Stimulated activated CD4-positive, alpha-beta T cell treated with anti-CD3 and anti-CD28 coated beads, Interleukin-4, amount 100 ng/mL, for 1 hour (primary cell): ENCODE data around the gene CHD1L.
"Not testable (repeated sequence)": the region's sequence is repeated elsewhere in the genome, so short reads cannot be mapped to it uniquely, and the experiment has no call there.

Source experiments
- DNase-seq: peaks from one replicate; pipeline ENCODE4 v3.0.0-alpha.2; 2020

The CHD1L gene

DNA sequence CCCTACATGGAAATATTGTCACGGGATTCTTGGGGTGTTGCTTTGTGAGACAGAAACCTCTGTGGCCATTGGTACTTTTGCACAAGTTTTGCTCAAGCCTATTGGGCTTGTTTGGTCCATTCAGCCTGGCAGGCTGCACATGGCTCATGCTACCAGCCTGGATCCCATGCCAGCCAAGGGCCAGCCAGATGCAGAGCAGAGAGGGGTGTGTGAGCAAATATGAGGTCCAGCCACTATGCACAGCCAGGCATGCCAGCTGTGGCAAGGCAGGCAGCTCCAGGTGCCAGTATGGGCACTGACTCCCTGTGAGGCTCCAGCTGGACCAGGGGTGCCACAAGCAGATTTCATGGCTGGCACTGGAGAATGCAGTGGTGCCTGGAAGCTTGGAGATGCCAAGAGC, 6.7 kb upstream of the CHD1L start:
- DNase-seq: no peak

DNA sequence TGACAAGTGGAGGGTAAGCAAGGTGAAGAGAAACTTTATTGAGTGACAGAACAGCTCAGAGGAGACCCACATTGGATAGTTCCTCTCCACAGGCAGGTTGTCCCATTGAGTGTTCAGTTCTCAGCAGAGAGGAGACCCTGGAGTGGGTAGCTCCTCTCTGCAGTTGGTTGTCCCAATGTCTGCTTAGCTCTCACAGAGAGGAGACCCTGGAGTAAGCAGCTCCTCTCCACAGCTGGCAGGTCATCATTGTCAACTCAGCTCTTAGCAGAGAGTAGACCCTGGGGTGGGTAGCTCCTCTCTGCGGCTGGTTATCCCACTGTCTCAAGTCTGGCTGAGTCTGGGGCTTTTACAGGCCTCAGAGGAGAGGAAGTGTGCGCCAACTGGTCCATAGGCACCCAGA, 6.0 kb upstream of the CHD1L start:
- DNase-seq: no peak

DNA sequence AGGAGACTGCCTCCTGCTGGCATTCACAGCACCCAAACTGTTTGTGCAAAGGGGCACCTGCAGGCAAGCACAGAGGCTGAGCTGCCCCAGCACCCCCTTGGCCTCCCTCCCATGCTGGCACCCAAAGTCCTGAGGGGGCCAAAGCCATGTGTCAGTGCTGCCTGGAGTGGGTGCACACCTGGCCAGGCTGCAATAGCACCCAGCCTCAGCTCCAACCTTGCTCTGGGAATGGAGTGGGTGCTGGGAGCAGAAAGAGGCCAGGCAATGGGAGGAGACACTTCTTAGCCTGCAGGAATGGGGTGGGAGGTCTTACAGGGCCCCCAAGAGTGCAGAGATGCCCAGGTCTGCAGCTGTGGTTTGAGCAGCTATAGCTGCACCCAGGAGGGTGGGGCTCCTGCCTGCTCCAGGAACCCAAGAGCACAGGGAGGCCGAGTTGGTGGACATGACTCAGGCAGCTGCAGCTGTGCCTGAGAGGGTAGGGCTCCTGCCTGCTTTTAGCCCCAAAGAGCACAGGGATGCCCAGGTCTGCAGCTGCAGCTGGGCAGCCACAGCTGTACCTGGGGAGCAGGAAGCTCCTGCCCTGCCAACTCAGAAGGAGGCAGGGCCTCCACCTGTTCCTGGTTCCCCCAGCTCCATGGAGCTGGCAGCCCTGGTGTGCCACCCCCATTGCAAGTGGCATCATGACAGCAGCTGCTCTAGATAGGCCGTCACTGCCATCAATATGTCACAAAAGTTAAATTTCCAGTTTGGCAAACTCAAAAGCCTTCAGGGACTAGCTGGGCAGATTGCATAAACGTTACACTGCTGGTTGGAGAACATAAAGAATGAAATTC, 5.3 kb upstream of the CHD1L start:
- DNase-seq: no peak

DNA sequence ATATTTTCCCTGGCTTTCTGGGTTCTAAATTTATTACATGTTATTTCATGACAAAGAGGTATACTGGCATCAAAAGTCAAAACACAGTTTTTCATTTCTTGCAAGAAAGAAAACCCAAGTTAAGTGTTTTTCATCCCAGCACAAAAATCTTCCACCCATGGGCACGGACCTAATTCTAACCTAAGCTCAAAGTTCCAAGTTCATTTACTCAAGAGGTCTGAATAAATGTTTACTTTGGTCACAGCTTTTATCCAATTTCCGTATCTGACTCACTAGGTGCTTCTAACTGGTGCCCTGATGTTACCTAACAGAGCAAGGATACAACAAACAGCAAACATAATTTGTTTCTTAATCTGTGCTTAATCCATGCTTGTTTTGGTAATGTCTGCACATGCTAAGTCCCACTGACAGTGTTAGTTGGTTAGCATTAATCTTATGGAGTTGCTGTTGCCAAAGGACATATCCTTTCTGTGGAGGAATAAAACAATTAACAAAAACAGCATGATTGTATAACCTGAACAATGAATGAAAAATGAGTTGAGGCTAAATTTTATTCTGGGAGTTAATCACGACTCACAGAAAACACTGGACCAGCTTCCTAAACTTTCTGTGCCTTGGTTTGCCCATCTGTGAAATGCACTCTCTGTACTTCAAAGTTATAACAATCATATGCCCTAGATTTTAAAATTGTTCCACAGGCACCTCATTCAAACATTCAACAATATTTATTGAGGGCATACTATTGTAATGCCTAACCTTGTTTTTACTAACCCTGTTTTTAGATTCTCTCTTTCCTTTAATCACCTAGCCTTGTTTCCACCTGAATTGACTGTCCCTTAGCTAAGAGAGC, 4.2 kb upstream of the CHD1L start:
- no peak for DNase-seq

DNA sequence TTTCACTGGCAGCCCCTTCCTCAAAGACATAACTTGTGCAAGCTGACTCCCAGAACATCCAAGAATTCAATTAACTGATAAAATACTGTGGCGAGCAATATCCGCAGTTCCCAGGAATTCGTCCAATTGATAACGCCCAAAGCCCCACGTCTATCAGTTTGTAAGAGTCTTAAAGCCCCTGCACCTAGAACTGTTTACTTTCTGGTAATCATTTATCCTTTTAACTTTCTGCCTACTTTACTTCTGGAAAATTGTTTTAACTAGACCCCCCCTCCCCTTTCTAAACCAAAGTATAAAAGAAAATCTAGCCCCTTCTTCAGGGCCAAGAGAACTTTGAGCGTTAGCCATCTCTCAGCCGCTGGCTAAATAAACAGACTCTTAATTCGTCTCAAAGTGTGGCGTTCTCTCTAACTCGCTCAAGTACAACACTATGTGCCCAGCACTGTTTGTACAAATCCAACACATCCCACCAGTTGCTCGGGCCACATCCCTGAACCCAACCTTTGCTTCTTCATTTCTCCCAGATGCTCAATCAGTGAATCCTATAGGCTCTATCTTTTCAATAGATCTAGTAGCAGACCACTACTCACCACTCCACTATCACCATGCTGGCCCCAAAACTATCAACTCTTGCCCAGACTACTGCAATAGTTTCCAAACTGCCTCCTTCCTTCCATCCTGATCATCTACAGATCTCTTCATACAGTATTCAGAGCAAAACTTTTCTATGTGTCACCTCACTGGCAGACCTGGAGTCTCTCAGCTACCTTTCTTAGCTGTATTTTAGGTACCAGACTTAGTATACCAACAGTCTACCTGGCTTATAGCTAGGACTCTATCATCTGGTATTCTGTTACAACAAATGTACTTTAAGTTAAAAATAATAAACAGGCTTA, 3.3 kb upstream of the CHD1L start:
- DNase-seq: no peak

DNA sequence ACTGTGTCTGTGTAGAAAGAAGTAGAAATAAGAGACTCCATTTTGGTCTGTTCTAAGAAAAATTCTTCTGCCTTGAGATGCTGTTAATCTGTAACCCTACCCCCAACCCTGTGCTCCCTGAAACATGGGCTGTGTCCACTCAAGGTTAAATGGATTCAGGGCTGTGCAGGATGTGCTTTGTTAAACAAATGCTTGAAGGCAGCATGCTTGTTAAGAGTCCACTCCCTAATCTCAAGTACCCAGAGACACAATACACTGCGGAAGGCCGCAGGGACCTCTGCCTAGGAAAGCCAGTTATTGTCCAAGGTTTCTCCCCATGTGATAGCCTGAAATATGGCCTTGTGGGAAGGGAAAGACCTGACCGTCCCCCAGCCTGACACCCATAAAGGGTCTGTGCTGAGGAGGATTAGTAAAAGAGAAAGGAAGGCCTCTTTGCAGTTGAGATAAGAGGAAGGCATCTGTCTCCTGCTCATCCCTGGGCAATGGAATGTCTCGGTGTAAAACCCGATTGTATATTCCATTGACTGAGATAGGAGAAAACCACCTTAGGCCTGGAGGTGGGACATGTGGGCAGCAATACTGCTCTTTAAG, 2.3 kb upstream of the CHD1L start:
- not testable (repeated sequence) for DNase-seq

DNA sequence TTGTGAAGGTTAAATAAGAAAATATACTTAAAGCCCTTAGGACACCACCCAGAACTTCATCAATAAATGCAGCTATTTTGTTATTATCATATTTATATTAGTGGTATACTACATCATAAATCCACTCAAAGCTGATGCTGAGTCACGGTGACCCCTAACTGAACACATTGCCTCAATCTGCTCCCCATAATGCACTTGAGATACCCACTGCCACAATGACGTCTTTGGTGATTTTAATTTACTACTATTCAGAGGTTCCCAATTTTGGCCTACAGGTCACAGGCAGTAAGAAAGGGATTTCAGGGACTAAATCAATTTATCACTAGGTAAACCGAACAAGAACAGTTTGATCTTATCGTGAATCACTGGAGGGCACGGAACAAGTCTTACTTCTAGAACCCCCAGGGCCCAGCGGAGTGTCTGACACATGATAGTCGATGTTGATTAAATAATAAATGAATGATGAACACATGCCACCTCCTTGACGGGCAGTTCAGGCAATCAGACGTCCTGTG, 493 bp upstream of the CHD1L start:
- no peak for DNase-seq

DNA sequence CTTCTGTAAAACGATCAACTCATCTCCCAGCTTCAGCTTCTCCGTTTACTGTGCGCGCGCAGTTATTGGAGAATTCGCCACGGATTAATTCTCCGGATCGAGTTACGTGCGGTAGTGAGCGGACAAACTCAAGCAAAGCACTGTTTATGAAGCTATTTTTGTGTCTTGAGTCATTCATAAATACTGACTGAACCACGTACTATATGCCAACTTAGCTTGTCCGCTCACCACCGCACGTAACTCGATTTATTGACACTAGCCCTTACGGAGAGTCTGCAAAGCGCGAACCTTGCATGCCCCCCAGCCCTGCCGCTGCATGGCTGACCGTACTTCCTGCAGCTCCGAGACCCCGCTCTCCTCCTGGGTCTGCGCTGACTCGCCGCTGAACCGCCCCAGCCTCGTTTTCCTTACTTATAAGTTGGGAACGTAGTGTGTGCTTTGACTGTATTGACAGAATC, 773 bp downstream of the CHD1L start:
- DNase-seq: peak; percentile 13

DNA sequence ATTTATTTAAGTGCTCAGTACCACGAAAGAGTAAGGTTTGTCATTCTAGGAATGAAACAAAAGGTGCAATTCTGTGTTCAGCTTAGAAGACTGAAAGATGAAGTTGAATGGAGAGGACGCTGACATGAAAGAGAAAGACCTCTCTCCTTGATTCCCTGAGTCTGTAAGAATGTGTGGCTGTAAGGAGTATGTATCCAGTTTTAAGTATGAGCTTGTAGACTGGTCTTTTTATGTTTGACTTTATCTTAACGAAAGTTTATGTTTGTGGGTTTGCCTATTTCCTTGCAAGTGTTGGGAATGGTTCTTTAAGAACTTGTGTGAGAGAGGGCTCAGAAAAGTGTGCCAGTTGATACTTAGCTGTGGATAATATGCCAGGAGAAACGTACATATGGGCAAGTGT, 1.4 kb downstream of the CHD1L start:
- DNase-seq: no peak

DNA sequence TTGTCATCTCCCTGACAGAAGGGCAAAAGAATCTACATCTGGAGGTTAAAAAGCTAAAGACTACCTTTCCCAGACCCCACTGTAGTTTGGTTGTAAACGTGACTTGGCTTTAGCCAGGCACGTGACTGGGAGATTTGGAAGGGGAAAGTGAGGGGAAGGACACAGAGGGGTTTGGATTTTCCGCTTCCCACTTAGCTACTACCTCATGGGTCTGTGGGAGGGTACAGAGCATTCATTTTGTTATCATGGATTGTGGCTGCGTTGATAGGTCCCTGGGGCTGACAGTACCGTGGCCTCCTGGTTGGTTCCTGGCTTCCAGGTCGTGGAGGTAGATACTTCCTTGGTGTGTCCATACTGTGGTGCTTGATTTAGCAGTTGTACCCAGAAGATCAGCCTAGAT, 2.6 kb downstream of the CHD1L start:
- no peak for DNase-seq

DNA sequence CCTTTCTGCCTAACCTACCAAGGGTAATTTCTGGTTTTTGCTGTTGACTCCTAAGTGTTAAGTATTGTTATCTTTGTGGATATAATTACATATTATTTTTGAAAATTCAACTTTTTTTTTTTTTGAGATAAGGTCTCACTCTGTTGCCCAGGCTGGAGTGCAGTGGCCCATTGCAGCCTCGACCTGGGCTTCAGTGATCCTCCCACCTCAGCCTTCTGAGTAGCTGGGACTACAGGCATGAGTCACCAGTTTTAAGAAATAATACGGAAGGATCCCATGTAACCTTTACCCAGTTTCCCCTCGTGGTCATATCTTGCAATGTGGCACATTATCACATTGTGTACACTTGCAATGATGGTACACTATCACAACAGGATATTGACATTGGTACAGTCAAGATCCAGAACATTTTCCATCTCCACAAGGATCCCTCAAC, 3.1 kb downstream of the CHD1L start:
- DNase-seq: no peak

DNA sequence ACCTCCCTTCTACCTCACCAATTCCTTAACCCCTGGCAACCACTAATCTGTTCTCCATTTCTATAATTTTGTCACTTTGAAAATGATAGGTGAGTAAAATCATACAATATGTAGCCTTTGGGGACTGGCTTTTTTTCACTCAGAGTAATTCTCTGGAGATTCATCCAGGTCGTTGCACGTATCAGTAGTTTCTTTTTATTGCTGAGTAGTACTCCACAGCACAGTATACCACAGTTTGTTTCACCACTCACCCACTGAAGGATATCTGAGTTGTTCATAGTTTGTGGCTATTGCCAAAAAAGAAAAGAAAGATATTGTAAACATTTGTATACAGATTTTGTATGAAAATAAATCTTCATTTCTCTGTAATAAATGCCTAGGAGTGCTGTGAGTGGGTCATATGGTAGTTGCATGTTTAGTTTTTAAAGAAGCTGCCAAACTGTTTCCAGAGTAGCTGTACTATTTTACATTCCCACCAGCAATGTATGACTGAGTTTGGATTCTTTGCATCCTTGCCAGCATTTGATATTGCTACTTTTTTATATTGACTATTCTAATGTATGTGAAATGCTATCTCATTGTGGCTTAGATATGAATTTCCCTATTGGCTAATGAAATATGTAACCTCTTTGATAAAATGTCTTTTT, 3.7 kb downstream of the CHD1L start:
- no peak for DNase-seq

DNA sequence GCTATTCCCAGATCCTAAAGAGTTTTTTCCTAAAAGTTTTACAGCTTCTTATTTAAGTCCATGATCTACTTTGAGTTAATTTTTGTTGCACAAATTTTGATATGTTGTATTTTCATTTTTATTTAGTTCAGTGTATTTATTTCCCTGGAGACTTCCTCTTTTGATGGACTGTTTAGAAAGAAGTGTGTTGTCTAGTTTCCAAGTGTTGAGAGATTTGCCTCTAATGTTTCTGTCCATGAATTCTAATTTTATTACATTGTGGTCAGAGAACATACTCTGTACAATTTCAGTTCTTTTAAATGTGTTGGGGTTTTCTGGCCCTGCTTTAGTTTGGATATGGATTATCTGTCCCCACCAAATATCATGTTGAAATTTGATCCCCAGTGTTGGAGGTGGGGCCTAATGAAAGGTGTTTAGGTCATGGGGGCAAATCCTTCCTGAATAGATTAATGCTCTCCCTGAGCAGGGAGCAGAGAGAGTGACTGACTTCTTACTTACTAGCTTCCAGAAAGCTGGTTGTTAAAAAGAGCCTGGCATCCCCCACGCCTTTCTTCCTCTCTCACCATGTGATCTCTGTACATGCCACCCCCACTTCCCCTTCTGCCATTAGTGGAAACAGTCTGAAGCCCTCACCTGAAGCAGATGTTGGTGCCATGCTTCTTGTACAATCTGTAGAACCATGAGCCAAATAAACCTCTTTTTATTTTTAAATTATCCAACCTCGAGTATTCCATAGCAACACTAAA, 4.6 kb downstream of the CHD1L start:
- DNase-seq: no peak

DNA sequence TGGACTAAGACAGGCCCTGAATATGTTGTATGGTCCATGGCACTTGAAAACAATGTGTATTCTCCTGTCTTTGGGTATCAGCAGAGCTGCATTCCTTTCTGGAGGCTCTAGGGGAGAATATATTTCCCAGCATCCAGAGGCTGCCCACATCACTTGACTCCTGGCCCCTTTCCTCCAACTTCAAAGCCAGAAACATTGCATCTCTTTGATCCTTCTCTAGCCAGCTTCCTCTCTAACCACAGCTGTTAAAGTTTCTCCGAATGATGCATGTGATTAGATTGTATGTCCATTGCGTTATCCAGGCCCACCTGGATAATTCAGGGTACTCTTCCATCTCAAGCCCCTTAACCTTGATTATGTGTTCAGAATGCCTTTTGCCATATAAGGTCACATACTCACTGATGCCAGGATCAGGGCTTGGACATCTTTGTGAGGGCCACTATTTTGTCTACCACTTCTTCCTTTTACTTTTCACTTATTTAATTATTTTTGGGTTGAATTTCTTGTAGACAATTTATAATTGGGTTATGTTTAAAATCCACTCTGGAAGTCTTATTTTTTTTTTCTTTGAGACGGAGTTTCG, 5.3 kb downstream of the CHD1L start:
- no peak for DNase-seq

DNA sequence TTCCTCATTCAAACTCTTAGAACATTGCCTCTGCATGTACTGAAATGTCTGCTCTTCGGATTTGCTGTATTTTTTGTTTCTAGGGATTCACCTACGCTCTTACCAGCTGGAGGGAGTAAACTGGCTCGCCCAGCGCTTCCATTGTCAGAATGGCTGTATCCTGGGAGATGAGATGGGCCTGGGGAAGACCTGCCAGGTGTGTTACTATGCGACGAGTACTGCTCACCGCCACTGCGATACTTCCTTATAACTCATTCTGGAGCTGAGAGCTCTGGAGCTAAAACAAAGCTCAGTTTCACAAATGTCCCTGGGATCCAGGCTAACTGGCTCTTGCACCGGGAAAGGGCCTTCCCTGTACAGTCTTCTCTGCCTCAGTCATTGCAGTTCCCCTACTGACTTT, 10.1 kb downstream of the CHD1L start:
- DNase-seq: no peak

DNA sequence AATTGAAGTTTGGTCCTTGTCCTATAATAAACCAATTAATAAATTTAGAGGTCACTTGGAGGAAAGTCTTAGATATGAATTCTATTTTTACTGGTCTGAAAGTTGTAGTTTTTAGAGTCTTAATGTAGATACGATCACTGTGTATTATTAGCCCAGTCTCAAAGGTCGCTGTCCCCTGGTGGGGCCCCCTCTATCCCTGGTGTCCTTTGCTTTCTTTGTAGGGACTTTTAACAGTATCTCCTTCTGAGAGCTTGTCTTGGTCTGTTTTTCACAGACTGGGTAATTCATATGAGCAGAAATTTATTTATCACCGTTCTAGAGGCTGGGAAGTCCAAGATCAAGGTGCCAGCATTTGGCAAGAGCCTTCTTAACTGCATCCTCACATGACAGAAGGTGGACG, 18.5 kb downstream of the CHD1L start:
- no peak for DNase-seq

DNA sequence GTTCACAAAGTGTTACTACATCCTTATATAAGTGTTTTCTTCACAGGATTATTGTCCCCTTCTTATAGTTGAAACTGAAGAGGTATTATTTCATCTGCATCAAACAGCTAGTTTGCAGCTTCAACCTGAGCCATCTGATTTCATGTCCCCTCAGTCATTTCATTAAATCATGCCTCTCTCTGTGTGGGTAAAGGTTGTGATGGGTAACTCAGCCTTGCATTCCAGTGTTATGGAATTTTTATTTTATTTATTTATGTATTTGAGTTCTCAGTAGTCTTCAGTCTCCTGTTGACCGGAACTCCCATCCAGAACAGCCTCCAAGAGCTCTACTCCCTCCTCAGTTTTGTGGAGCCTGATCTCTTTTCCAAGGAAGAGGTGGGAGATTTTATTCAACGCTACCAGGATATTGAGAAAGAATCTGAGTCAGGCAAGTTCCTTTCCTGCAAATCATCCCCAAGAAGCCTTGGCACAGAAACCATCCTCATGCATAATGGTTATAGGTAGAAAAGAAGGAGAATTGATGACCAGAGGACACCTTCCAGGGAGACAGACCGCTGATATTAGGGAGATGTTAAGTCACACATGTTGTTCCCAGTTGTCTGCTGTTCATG, 21.8 kb downstream of the CHD1L start:
- no peak for DNase-seq

DNA sequence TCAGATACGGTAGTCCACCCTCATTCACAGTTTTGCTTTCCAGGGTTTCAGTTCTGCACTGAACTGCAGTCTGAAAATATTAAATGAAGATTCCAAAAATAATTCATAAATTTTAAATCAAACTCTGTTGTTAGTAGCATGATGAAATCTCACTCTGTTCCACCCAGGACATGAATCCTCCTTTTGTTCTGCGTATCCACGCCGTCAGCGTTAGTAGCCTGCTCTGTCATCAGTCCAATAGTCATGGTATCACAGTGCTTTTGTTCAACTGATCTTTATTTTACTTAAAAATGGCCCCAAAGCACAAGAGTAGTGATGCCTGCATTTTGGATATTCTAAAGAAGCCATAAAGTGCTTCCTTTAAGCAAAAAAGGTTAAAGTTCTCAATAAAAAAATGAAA, 23.9 kb downstream of the CHD1L start:
- no peak for DNase-seq

DNA sequence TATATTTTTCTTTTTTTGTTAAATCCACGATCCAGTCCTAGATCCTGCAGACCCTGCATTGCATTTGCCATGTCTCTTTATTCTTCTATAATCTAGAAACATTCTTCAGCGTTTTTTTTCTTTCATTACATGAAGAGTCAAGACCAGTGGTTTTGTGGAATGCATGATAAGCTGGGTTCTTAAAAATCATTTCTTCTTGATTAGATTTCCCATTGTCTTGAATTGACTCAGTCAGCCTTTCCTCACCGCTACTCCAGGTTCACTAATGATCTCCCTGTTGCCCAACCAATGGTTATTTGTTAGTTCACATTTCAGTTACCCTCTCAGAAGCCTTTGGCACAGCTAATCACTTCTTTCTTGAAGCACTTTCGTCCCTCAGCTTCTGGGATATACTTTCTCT, 25.2 kb downstream of the CHD1L start:
- no peak for DNase-seq

DNA sequence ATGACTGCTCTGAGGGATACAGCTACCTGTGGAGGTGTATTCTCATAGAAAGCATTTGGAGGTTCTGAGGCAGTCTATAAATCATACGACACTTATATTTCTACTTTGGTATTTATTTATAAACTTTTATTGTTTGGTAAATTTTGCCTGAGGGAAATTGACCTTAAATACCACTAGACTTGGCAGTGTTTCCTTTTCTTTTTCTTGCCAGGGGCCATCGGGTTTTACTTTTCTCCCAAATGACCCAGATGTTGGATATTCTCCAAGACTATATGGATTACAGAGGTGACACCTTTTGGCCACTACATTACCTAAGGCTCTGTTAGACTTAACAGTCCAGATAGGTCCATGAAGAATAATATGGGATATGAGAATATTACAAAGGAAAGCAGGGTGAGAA, 28.2 kb downstream of the CHD1L start:
- DNase-seq: no peak
